Loucy (cell line): ENCODE results near the gene COLEC11.

Experiments used
- EZH2phosphoT487 ChIP-seq: fragments of 200-600 bp; IDR thresholded peaks from 2 replicates; pipeline ENCODE4 v1.6.1; 2018; ENCODE audit warnings: antibody characterized with exemption, mild to moderate bottlenecking, moderate library complexity, borderline replicate concordance
- TF ChIP-seq, protein P1 (sequence below): fragments of 200-600 bp; sonication (generic); conservative IDR thresholded peaks from 2 replicates; pipeline ENCODE4 v1.5.1; 2014; ENCODE audit warnings: mild to moderate bottlenecking, antibody characterized with exemption, low read length

DNA sequence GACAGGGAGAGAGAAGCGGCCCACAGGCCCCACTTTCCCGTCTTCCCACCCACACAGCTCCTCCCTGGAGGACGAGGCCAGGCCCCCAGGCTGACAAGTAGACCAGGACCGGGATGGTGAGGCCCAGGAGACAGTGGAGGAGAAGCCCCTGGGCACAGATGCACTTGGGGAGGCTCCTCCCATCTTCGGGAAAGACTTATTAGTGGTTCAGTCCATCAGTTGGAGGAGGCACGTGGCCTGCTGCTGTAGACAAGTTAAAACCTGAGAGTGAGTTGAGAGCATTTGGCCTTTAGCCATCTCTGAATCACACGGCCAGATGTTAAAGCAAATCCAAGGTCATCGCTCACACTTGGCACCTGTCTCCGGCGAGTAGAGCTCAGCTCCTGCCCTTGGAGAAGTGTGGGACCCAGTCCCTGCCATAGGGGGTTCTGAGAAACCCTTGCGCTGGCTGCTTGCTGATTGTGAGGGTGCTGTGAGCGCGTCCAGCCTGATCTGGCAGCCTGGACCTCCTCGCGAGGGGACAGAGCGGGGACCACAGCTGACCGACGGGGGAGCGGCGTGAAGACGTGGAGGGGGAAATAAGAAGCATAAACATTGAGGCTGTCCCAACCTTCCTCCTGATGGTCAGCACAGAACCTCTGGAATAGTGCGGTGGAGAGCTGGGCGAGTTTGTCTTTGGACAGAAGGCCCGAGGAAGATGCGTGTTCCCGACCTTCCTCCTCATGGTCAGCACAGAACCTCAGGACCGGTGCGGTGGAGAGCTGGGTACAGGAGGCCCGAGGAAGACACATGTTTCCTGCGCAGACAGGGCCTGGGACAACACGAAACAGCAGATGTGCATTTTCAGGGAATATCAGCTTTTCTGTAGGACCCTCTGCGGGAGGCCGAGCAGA lies 38.4 kb downstream of the COLEC11 start:
- TF ChIP-seq, protein P1, sequence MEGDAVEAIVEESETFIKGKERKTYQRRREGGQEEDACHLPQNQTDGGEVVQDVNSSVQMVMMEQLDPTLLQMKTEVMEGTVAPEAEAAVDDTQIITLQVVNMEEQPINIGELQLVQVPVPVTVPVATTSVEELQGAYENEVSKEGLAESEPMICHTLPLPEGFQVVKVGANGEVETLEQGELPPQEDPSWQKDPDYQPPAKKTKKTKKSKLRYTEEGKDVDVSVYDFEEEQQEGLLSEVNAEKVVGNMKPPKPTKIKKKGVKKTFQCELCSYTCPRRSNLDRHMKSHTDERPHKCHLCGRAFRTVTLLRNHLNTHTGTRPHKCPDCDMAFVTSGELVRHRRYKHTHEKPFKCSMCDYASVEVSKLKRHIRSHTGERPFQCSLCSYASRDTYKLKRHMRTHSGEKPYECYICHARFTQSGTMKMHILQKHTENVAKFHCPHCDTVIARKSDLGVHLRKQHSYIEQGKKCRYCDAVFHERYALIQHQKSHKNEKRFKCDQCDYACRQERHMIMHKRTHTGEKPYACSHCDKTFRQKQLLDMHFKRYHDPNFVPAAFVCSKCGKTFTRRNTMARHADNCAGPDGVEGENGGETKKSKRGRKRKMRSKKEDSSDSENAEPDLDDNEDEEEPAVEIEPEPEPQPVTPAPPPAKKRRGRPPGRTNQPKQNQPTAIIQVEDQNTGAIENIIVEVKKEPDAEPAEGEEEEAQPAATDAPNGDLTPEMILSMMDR = no peak
- TF ChIP-seq EZH2phosphoT487 = no peak
